Ovary (tissue), 3 donors: ENCODE data around the gene BRICD5.

Source experiments
- EP300 ChIP-seq: sonication (generic); formaldehyde crosslinking; IDR thresholded peaks from one replicate; pipeline ENCODE4 v1.6.1; 2017; ENCODE audit warnings: antibody characterized with exemption
- POLR2A ChIP-seq: fragments of 450-650 bp; IDR thresholded peaks from one replicate; pipeline ENCODE4 v1.6.1; 2017; ENCODE audit warnings: antibody characterized with exemption, mild to moderate bottlenecking, moderate library complexity
- TF ChIP-seq, protein P1 (sequence below), 3 donors: fragments of 450-650 bp in 2 of 3; fragments of 200-600 bp in 1 of 3; IDR thresholded peaks; one replicate each; pipeline versions ENCODE4 v1.5.1 to v1.8.0; 2016 to 2022; ENCODE audit warnings: antibody characterized with exemption in 3 of 3, mild to moderate bottlenecking in 1 of 3
- donor health status: DM: no; HTN: no; CAD: no.

GRCh38 chr16:2251296-2252111, 40.8 kb upstream of the BRICD5 start, which contains the start of gene ECI1:
- TF ChIP-seq POLR2A: peak; percentile 68
- TF ChIP-seq, protein P1, sequence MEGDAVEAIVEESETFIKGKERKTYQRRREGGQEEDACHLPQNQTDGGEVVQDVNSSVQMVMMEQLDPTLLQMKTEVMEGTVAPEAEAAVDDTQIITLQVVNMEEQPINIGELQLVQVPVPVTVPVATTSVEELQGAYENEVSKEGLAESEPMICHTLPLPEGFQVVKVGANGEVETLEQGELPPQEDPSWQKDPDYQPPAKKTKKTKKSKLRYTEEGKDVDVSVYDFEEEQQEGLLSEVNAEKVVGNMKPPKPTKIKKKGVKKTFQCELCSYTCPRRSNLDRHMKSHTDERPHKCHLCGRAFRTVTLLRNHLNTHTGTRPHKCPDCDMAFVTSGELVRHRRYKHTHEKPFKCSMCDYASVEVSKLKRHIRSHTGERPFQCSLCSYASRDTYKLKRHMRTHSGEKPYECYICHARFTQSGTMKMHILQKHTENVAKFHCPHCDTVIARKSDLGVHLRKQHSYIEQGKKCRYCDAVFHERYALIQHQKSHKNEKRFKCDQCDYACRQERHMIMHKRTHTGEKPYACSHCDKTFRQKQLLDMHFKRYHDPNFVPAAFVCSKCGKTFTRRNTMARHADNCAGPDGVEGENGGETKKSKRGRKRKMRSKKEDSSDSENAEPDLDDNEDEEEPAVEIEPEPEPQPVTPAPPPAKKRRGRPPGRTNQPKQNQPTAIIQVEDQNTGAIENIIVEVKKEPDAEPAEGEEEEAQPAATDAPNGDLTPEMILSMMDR (IDR thresholded peaks at IDR 0.05): peak; percentile 74 to 95 (median 86)
- no peak for TF ChIP-seq EP300
